ENCODE data around the gene HDAC1.

HDAC1 gene

GRCh38 chr1:32332290-32333079, 40.6 kb downstream of the HDAC1 start:
- peak; percentile 20 for DNase-seq
- no peak for ATAC-seq (ENCODE audit: insufficient read depth, low read depth)
- Histone ChIP-seq H3K27me3 (ENCODE audit: insufficient read depth, low read length, poor library complexity) (no peaks in the 10 kb centered on the region), H3K9ac (ENCODE audit: low read depth, low read length) (no peak overlapping the region; the same call in 1 of the 2 replicates), H3K4me3 (ENCODE audit: low read depth in 1 of 2, low read length in 2 of 2) (no peak overlapping the region), H3K36me3 (ENCODE audit: insufficient read depth, low read length) (peaks cover 76% of the 10 kb centered on the region), H3K27ac (ENCODE audit: low read length) (0 out of 2 replicates have a peak overlapping the region, but pooled peaks have one; percentile 23), H3K4me2 (ENCODE audit: insufficient read depth, low read length) (peak overlapping the region; percentile 94; the same call in 1 of the 2 replicates), H3K79me2 (ENCODE audit: insufficient read depth, low read length) (peaks cover 46% of the 10 kb centered on the region), H4K20me1 (ENCODE audit: insufficient read depth, low read length) (peaks cover 60% of the 10 kb centered on the region), H3K4me1 (ENCODE audit: insufficient read depth, low read length) (peaks cover 35% of the 10 kb centered on the region), H2AFZ (ENCODE audit: low read depth, low read length) (no peak overlapping the region), H3K9me3 (ENCODE audit: insufficient read depth, low read length, severe bottlenecking) (no peaks in the 10 kb centered on the region)
- TF ChIP-seq, protein P1, sequence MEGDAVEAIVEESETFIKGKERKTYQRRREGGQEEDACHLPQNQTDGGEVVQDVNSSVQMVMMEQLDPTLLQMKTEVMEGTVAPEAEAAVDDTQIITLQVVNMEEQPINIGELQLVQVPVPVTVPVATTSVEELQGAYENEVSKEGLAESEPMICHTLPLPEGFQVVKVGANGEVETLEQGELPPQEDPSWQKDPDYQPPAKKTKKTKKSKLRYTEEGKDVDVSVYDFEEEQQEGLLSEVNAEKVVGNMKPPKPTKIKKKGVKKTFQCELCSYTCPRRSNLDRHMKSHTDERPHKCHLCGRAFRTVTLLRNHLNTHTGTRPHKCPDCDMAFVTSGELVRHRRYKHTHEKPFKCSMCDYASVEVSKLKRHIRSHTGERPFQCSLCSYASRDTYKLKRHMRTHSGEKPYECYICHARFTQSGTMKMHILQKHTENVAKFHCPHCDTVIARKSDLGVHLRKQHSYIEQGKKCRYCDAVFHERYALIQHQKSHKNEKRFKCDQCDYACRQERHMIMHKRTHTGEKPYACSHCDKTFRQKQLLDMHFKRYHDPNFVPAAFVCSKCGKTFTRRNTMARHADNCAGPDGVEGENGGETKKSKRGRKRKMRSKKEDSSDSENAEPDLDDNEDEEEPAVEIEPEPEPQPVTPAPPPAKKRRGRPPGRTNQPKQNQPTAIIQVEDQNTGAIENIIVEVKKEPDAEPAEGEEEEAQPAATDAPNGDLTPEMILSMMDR (IDR thresholded peaks at IDR 0.05; ENCODE audit: borderline replicate concordance, extremely low read depth, low read length, poor library complexity, severe bottlenecking) = no peak
- TF ChIP-seq EZH2 (IDR thresholded peaks at IDR 0.05; ENCODE audit: borderline replicate concordance, low read depth, low read length, severe bottlenecking) = no peak

DNA sequence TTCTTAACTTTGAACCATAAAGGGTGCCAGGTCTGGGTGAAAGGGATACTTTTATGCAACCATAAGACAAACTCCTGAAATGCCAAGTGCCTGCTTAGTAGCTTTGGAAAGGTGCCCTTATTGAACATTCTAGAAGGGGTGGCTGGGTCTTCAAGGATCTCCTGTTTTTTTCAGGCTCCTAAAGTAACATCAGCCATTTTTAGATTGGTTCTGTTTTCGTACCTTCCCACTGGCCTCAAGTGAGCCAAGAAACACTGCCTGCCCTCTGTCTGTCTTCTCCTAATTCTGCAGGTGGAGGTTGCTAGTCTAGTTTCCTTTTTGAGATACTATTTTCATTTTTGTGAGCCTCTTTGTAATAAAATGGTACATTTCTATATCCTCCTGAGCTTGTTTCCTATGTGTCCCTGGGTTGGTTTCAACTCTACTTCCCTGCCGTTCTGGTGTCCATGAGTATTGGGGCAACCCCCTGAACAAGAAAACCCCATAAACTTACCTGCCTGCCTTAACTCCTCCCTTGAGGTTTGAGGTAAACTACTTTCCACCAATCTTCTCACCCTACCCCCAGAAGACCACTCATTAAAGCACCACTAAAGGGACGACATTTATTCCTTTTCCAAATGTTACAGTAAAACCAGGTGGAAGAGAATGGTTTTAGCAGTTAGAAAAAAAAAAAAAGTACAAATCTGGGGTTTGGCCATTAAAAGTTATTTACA, 41.5 kb downstream of the HDAC1 start:
- H3K9ac ChIP-seq (ENCODE audit: low read depth, low read length) = peak overlapping the region; percentile 83
- DNase-seq = no peak
- peak overlapping the region in 1 of 2 experiments; percentile 88; a peak in 1 of 4 replicates for H3K4me3 ChIP-seq (ENCODE audit: low read depth in 1 of 2, low read length in 2 of 2)
- H4K20me1 ChIP-seq (ENCODE audit: insufficient read depth, low read length) = peaks cover 67% of the 10 kb centered on the region
- TF ChIP-seq, protein P1 (IDR thresholded peaks at IDR 0.05; ENCODE audit: borderline replicate concordance, extremely low read depth, low read length, poor library complexity, severe bottlenecking) = no peak
- no peak for TF ChIP-seq EZH2 (IDR thresholded peaks at IDR 0.05; ENCODE audit: borderline replicate concordance, low read depth, low read length, severe bottlenecking)
- no peaks in the 10 kb centered on the region for H3K9me3 ChIP-seq (ENCODE audit: insufficient read depth, low read length, severe bottlenecking)
- no peak overlapping the region for H2AFZ ChIP-seq (ENCODE audit: low read depth, low read length)
- H3K4me2 ChIP-seq (ENCODE audit: insufficient read depth, low read length) = peak overlapping the region; percentile 94
- peaks cover 39% of the 10 kb centered on the region for H3K4me1 ChIP-seq (ENCODE audit: insufficient read depth, low read length)
- H3K79me2 ChIP-seq (ENCODE audit: insufficient read depth, low read length) = peaks cover 46% of the 10 kb centered on the region
- peaks cover 67% of the 10 kb centered on the region for H3K36me3 ChIP-seq (ENCODE audit: insufficient read depth, low read length)
- H3K27me3 ChIP-seq (ENCODE audit: insufficient read depth, low read length, poor library complexity) = no peaks in the 10 kb centered on the region
- no peak for ATAC-seq (ENCODE audit: insufficient read depth, low read depth)
- peak overlapping the region; percentile 31 for H3K27ac ChIP-seq (ENCODE audit: low read length)

DNA sequence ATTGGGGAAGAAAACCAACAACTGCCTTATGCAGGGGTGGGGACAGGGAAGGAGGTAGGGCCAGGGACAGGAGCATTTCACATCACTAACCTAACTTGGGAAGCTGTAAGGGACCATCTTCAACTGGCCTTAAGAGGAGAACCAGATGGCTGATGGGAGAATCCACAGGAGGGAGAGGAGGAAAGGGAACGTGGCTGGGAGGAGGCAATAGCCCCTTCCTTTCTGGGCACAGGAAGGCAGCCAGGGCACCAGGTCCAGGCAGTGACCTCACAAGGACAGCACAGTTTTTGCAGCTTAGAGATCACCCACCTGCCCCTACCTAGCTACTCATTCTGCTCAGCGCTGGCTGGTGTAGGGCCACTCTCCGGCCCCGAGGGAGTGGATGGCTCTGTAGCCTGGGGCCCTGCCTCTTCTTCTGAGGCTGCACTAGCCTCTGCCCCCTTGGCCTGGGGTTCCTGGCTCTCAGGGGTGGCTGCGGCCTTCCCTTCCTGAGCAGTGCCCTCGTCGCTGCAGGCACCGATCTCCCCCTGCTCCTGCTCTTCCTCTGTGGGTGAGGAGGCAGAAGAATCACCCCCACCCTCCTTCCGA, 42.5 kb downstream of the HDAC1 start:
- Histone ChIP-seq H3K4me3 (ENCODE audit: low read depth in 1 of 2, low read length in 2 of 2) (peak overlapping the region; percentile 75 to 88), H3K36me3 (ENCODE audit: insufficient read depth, low read length) (peaks cover 57% of the 10 kb centered on the region), H3K27me3 (ENCODE audit: insufficient read depth, low read length, poor library complexity) (no peaks in the 10 kb centered on the region), H3K9ac (ENCODE audit: low read depth, low read length) (peak overlapping the region; percentile 83), H3K79me2 (ENCODE audit: insufficient read depth, low read length) (peaks cover 46% of the 10 kb centered on the region), H3K27ac (ENCODE audit: low read length) (peak overlapping the region; percentile 81), H3K4me1 (ENCODE audit: insufficient read depth, low read length) (peaks cover 39% of the 10 kb centered on the region), H4K20me1 (ENCODE audit: insufficient read depth, low read length) (peaks cover 64% of the 10 kb centered on the region), H3K4me2 (ENCODE audit: insufficient read depth, low read length) (peak overlapping the region; percentile 94), H3K9me3 (ENCODE audit: insufficient read depth, low read length, severe bottlenecking) (no peaks in the 10 kb centered on the region), H2AFZ (ENCODE audit: low read depth, low read length) (no peak overlapping the region)
- TF ChIP-seq, protein P1 (IDR thresholded peaks at IDR 0.05; ENCODE audit: borderline replicate concordance, extremely low read depth, low read length, poor library complexity, severe bottlenecking) = no peak
- no peak for TF ChIP-seq EZH2 (IDR thresholded peaks at IDR 0.05; ENCODE audit: borderline replicate concordance, low read depth, low read length, severe bottlenecking)
- peak; percentile 44 for DNase-seq
- ATAC-seq (ENCODE audit: insufficient read depth, low read depth) = peak; percentile 6; the same call in 1 of the 3 replicates

Data from DND-41 (cell line).